Stimulated activated effector memory CD8-positive, alpha-beta T cell treated with anti-CD3 and anti-CD28 coated beads, Interleukin-12 subunit alpha, Interleukin-12 subunit beta, amount 100 ng/mL, for 72 hours (primary cell): ENCODE measurements around the gene SEPTIN2.
"Not testable (repeated sequence)": the region's sequence is repeated elsewhere in the genome, so short reads cannot be mapped to it uniquely, and the experiment has no call there.

Source experiments
- ATAC-seq: fragments of 150-1000 bp; cut with Tn5 transposase; 2 replicates; pipeline ENCODE4 v1.10.0; 2021
- DNase-seq, 2 donors: peaks; one replicate each; pipeline ENCODE4 v3.0.0; 2021 to 2022; ENCODE audit warnings: low spot score in 2 of 2
- H3K27ac Mint-ChIP-seq: one replicate; pipeline ENCODE4 v1.8.0; 2022; ENCODE audit warnings: mild to moderate bottlenecking, mixed read lengths
- H3K36me3 Mint-ChIP-seq: one replicate; pipeline ENCODE4 v1.8.0; 2022; ENCODE audit warnings: mild to moderate bottlenecking, mixed read lengths
- H3K4me1 Mint-ChIP-seq: one replicate; pipeline ENCODE4 v1.8.0; 2022; ENCODE audit warnings: mixed read lengths
- H3K4me3 Mint-ChIP-seq: one replicate; pipeline ENCODE4 v1.8.0; 2022; ENCODE audit warnings: mild to moderate bottlenecking, mixed read lengths
- H3K9me3 Mint-ChIP-seq: one replicate; pipeline ENCODE4 v1.8.0; 2022; ENCODE audit warnings: mixed read lengths

The SEPTIN2 gene

GRCh38 chr2:241393524-241394196 is 77.9 kb downstream of the SEPTIN2 start:
- Mint-ChIP-seq H3K27ac (peak overlapping the region; percentile 6), H3K4me1 (peaks cover 12% of the 10 kb centered on the region), H3K9me3 (no peaks in the 10 kb centered on the region), H3K36me3 (peaks cover 8% of the 10 kb centered on the region), H3K4me3 (no peak overlapping the region)
- peak; percentile 65 for ATAC-seq
- no peak for DNase-seq

- H3K36me3 Mint-ChIP-seq, ATAC-seq, H3K4me3 Mint-ChIP-seq, H3K4me1 Mint-ChIP-seq, H3K9me3 Mint-ChIP-seq, H3K27ac Mint-ChIP-seq, DNase-seq: not testable (repeated sequence)
Observed at GRCh38 chr2:241396809-241397208, 81.1 kb downstream of the SEPTIN2 start.

DNA sequence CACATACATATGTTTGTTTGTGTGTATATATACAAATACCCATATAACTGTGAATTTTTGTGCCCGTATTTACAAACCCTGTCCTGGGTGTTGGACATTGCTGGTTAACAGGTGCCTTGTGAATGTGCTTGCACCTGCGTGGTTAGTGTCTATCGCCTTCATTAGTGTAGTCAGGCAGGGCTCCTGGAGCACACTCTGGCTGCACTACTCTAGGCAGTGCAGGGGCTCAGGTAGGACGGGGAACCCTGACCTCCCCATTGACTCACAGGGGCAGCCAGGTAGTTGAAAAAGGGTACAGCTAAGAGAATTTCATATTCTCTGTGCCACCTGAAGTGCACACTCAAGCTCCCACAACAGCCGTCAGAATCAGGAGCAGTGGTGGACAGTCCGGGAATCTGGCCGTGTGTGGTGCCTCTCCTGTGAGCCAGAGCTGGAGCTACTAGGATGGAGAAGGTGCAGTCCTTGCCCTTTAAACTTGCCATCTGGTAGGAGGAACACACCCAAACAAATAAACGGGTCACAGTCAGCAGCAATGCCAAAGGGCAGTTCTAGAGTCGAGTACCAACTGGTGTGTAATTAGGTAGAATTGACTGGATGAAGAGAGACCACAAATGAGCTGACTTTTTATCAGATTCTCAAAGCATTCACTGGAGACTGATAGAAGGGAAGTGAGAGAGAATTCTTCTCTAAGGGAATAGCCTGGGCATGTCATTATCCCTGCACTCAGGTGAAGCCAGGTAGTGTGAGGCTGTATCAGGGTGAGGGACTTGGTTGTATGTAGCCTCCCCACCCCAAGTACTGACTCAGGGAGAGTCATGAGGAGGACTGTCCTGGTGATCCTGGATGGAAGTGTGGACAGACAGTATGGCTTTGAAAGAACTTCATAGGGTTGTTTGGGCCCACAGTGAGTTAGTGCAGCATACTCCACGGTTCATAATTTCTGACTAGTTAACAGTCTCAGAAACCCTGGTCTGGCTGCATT is 84.5 kb downstream of the SEPTIN2 start:
- H3K27ac Mint-ChIP-seq, result no peak overlapping the region
- H3K36me3 Mint-ChIP-seq, result peaks cover 7% of the 10 kb centered on the region
- no peak overlapping the region for H3K4me3 Mint-ChIP-seq
- ATAC-seq (no peak), DNase-seq (no peak)
- no peaks in the 10 kb centered on the region for H3K4me1 Mint-ChIP-seq
- H3K9me3 Mint-ChIP-seq, result no peaks in the 10 kb centered on the region
